Vein endothelial cell (primary cell): ENCODE results near the gene TAF11L12. TPM values are rescaled to one million over a fixed set of nuclear protein-coding genes. Genes with fewer than 3 reads are reported as not detected.

Experiments used
- small RNA-seq: library from RNA; depleted of rRNA; stranded (forward); fragments of <200 nt; gene quantifications from one replicate; pipeline ENCODE3, GENCODE V24; 2012
- total RNA-seq: library from RNA; depleted of rRNA; stranded (reverse); fragments of >200 nt; gene quantifications from 2 replicates; pipeline ENCODE4 v1.2.3, GENCODE V29; 2012

Gene TAF11L12
- total RNA-seq, result not detected in 2 replicates

GRCh38 chr5:17610092-17610491 is at the start of gene TAF11L12:
TAF11L12 (plus strand) TSS chr5:17610392.

GRCh38 chr5:17585658-17586057 is 24.5 kb upstream of the TAF11L12 start, which contains the start of gene TAF11L7:
TAF11L7 (minus strand) TSS chr5:17585758.

GRCh38 chr5:17590860-17591259 is 19.3 kb upstream of the TAF11L12 start, which contains the start of gene TAF11L8:
TAF11L8 (minus strand) TSS chr5:17590960.

GRCh38 chr5:17594255-17594654 is 15.9 kb upstream of the TAF11L12 start, which contains the start of gene TAF11L9:
TAF11L9 (minus strand) TSS chr5:17594394.

GRCh38 chr5:17597728-17598127 is 12.5 kb upstream of the TAF11L12 start, which contains the start of gene TAF11L10:
TAF11L10 (minus strand) TSS chr5:17597828.

GRCh38 chr5:17603880-17604279 is 6.3 kb upstream of the TAF11L12 start, which contains the start of gene TAF11L11:
TAF11L11 (plus strand) TSS chr5:17604183.

GRCh38 chr5:17631788-17632187 is 21.6 kb downstream of the TAF11L12 start, which contains the start of gene TAF11L13:
TAF11L13 (plus strand) TSS chr5:17632088.

GRCh38 chr5:17634160-17634559 is 24.0 kb downstream of the TAF11L12 start, which contains the start of gene TAF11L14:
TAF11L14 (plus strand) TSS chr5:17634460.

Small RNA genes within 50 kb of the gene (small RNA-seq; reads per million reads assigned to genes)
- gene AC233724.1 (not detected), gene AC233724.2 (not detected), gene AC233724.3 (not detected), gene AC233724.4 (not detected), gene AC233724.6 (not detected), gene AC233724.7 (not detected)

Other genes starting within 250 kb of the TAF11L12 start
- gene TAF11L2, start 112.2 kb upstream of the TAF11L12 start, total RNA-seq, result not detected in 2 replicates
- not detected in 2 replicates for gene TAF11L3, start 92.0 kb upstream of the TAF11L12 start, total RNA-seq
- not detected in 2 replicates for gene TAF11L4, start 88.6 kb upstream of the TAF11L12 start, total RNA-seq
- gene TAF11L5, start 85.2 kb upstream of the TAF11L12 start, total RNA-seq, result not detected in 2 replicates
- not detected in 2 replicates for gene TAF11L6, start 81.7 kb upstream of the TAF11L12 start, total RNA-seq
- gene TAF11L7, start 24.6 kb upstream of the TAF11L12 start, total RNA-seq, result not detected in 2 replicates
- not detected in 2 replicates for gene TAF11L8, start 19.4 kb upstream of the TAF11L12 start, total RNA-seq
- not detected in 2 replicates for gene TAF11L9, start 16.0 kb upstream of the TAF11L12 start, total RNA-seq
- not detected in 2 replicates for gene TAF11L10, start 12.6 kb upstream of the TAF11L12 start, total RNA-seq
- gene TAF11L11, start 6.2 kb upstream of the TAF11L12 start, total RNA-seq, result not detected in 2 replicates
- gene TAF11L13, start 21.7 kb downstream of the TAF11L12 start, total RNA-seq, result not detected in 2 replicates
- gene TAF11L14, start 24.1 kb downstream of the TAF11L12 start, total RNA-seq, result not detected in 2 replicates